Subcutaneous adipose tissue (tissue), 4 donors: ENCODE measurements around the gene TMEM271. TPM values are rescaled to one million over a fixed set of nuclear protein-coding genes. Genes with fewer than 3 reads are reported as not detected.

Source experiments
- CTCF ChIP-seq: fragments of 450-650 bp; IDR thresholded peaks from one replicate; pipeline ENCODE4 v1.5.1; 2016; ENCODE audit warnings: low read depth, mild to moderate bottlenecking, control low read depth, antibody characterized with exemption, moderate library complexity
- total RNA-seq, 4 donors: library from RNA; depleted of rRNA; stranded (reverse); fragments of >200 nt; gene quantifications; one replicate each; pipeline ENCODE4 v1.1.0, GENCODE V29; 2016

TMEM271 gene
- total RNA-seq, 4 donors from 2014 or later = not detected

- no peak for TF ChIP-seq CTCF
Measured at GRCh38 chr4:534576-535151, 41.4 kb downstream of the TMEM271 start.

- no peak for TF ChIP-seq CTCF
Measured at GRCh38 chr4:534101-534575, 42.0 kb downstream of the TMEM271 start.

GRCh38 chr4:533318-534100, 42.6 kb downstream of the TMEM271 start:
- TF ChIP-seq CTCF = no peak

- no peak for TF ChIP-seq CTCF
Measured at GRCh38 chr4:532588-533317, 43.3 kb downstream of the TMEM271 start.

- no peak for TF ChIP-seq CTCF
Measured at GRCh38 chr4:531721-532565, 44.2 kb downstream of the TMEM271 start.

- no peak for TF ChIP-seq CTCF
Measured at GRCh38 chr4:531076-531475, 45.0 kb downstream of the TMEM271 start.
